GM13976 (cell line): ENCODE measurements around the gene SP7.
"Not testable (repeated sequence)": the region's sequence is repeated elsewhere in the genome, so short reads cannot be mapped to it uniquely, and the experiment has no call there.

Experiments used
- DNase-seq: peaks from one replicate; pipeline ENCODE4 v3.0.0; 2012; ENCODE audit warnings: low spot score
- in situ Hi-C: fragments of 300-500 bp; cut with MboI; formaldehyde crosslinking; loops from one replicate; pipeline ENCODE4 v1.12.0; 2022; ENCODE audit warnings: low sequenced_read_pairs, mixed read lengths, inconsistent platforms; ENCODE audit not compliant: unreplicated experiment
- TF ChIP-seq, protein P1 (sequence below): IDR thresholded peaks from 2 replicates; pipeline ENCODE4 v1.5.1; 2012; ENCODE audit warnings: borderline replicate concordance, mild to moderate bottlenecking; ENCODE audit not compliant: insufficient read depth; ENCODE audit errors: extremely low read depth, missing control alignments, control extremely low read depth

Gene SP7

DNA sequence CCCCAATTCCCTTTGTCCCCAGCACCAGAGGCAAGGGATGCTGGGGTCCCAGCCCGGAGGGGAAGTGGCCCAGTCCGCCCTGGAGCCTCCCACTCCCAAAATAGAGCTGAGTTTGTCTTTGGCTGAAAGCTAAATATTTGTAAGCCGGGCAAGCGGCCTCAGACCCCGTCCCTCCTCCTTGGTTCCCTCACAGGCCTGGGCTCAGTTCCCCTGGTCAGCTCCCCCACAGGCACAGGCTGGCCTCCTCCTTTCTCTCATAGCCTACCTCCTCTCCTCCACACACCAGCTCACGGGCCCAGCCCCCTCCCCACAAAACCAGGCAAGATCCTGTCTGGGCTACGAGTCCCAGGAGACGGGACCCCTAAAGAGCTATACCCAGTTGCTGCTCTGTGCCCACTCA is 1.3 kb downstream of the SP7 start:
- DNase-seq = no peak
- TF ChIP-seq, protein P1, sequence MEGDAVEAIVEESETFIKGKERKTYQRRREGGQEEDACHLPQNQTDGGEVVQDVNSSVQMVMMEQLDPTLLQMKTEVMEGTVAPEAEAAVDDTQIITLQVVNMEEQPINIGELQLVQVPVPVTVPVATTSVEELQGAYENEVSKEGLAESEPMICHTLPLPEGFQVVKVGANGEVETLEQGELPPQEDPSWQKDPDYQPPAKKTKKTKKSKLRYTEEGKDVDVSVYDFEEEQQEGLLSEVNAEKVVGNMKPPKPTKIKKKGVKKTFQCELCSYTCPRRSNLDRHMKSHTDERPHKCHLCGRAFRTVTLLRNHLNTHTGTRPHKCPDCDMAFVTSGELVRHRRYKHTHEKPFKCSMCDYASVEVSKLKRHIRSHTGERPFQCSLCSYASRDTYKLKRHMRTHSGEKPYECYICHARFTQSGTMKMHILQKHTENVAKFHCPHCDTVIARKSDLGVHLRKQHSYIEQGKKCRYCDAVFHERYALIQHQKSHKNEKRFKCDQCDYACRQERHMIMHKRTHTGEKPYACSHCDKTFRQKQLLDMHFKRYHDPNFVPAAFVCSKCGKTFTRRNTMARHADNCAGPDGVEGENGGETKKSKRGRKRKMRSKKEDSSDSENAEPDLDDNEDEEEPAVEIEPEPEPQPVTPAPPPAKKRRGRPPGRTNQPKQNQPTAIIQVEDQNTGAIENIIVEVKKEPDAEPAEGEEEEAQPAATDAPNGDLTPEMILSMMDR = no peak
- in situ Hi-C loops = no loop called here

DNA sequence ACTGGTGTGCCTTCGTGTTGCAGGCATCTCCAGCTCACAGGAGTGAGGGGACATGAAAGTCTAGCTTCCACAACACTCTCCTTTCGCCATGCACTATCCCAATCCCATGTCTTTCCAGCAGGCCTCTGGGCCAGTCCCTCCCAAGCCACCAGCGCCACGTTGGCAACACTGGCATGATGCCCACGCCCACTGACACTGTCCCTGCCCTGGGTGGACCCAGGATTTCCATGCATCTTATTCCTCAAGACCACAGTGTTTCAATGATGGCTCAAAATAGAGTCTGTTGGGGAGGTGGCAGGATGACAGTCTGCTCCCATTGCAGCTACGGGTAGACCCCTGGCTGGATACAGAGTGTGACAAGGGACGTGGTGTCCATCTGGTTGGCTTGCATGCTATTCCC is 2.3 kb downstream of the SP7 start:
- DNase-seq = no peak
- in situ Hi-C loops = no loop called here

DNA sequence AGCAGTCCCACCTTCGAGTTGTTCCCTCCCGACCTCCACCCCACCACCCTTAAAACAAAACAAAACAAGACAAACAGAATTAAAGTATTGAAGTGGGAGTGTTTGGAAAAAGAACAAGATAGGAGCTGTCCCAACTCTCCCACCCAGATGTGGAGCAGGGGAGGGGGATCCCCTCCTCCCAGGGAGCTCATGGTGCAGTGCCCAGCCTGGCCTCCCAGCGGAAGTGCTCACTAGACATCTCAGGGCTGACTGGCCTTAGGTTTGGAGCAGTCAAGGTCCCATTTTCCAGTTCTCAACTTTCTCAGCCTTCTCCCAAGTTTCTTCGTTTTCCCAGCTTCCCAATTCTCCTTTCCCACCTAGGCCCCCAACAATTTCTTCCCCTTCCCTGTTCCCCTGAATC is 2.9 kb downstream of the SP7 start:
- TF ChIP-seq, protein P1 = no peak

More for the DNA sequence above, 2.3 kb downstream of the SP7 start:
- TF ChIP-seq, protein P1 = no peak

DNA sequence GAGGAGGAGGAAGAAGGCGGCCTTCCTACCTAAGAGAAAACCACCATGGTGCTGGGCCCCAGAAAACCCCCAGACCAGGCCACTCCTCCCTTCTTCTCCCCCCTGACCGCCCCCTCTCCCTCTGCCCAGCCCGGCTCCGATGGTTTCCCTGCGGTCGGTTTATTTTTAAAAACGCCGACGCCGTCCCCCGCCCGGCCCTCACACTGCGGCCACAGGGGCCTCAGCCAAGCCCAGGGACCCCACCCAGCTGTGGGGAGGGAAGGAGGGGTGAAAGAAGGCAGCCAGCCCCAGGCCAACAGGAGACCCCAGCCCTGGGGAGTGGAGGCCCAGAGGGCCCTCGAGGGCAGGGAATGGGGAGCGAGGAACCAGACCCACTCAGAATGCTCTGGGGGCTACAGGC is 3.4 kb downstream of the SP7 start:
- in situ Hi-C loops = no loop called here
- TF ChIP-seq, protein P1 = no peak
- no peak for DNase-seq

More for the DNA sequence above, 2.9 kb downstream of the SP7 start:
- DNase-seq = no peak
- in situ Hi-C loops = no loop called here

DNA sequence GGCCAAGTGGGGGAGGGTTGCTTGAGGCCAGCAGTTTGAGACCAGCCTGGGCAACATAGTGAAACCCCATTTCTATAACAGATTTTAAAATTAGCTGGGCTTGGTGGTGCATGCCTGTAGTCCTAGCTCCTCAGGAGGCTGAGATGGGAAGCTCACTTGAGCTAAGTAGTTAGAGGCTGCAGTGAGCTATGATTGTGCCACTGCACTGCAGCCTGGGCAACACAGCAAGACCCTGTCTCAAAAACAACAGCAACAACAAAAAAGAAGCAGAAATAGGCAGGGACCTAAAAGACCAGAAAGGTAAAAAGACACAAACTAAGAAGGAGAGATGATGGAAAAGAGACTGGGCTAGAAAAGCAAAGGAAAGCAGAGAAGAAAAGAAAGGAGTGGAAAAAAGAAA is 3.8 kb downstream of the SP7 start:
- DNase-seq, in situ Hi-C loops: not testable (repeated sequence)

DNA sequence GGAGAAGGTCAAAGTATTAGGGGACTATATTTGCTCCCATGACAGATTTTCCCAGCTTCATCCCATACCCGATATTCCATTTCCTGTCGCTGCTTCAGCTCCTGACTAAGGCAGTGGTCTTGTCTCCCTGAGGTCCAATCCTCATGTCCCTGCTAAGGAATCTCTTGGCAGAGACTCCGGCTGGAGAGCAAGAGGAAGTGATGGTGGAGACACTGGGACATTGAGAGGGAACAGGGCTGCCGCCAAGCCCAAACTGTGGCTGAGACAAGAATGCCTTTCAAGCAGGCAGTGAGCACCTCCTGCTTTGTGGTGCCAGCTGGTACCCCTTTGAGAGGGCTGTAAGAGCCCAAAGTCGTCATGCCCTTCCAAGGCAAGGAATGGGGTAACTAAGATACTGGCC is 5.5 kb downstream of the SP7 start:
- TF ChIP-seq, protein P1 = no peak
- in situ Hi-C loops = no loop called here

DNA sequence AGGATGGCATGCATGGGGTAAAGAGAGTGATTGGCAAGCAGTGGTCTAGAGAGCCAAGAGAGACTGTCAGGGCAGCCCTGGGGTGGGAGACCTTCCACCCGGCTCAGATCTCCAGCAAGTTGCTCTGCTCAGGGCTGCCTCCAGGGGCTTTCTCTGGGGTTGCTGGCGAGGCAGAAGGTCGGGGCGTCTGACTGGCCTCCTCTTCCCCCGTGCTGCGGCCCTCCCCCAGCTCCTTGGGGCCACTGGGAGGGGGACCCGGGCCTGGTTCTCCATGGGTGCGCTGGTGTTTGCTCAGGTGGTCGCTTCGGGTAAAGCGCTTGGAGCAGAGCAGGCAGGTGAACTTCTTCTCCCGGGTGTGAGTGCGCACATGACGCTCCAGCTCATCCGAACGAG is 8.1 kb downstream of the SP7 start:
- in situ Hi-C loops = no loop called here
- TF ChIP-seq, protein P1 = no peak
- DNase-seq = no peak

More for the DNA sequence above, 5.5 kb downstream of the SP7 start:
- DNase-seq = no peak
